HepG2 (cell line): ENCODE measurements around the gene CD1D. TPM values are rescaled to one million over a fixed set of nuclear protein-coding genes. Genes with fewer than 3 reads are reported as not detected.

Source experiments
- ATAC-seq: fragments of 200-7000 bp; cut with Tn5 transposase; 3 replicates; pipeline ENCODE4 v1.9.1; 2020; ENCODE audit warnings: mild to moderate bottlenecking, moderate library complexity
- BruUV-seq: library from RNA; stranded (reverse); fragments of 400-500 nt; replicated peaks from 2 replicates; lab custom pipeline; 2021; lab: Mats Ljungman, UMichigan
- CTCF ChIA-PET: fragments of 300-600 bp; formaldehyde crosslinking; extraction: SDS; loops from one replicate; lab custom pipeline; 2021; ENCODE audit warnings: low total read pairs, inconsistent platforms, low intra/inter-chr PET ratio; lab: Yijun Ruan, JAX
- POLR2A ChIA-PET: fragments of 350-600 bp; sonication (Branson Sonifier 250); formaldehyde crosslinking; loops from one replicate; lab custom pipeline; 2020; ENCODE audit warnings: antibody characterized with exemption, inconsistent platforms; lab: Yijun Ruan, JAX
- DNase-seq: peaks from one replicate; pipeline ENCODE4 v3.0.0-alpha.2; 2015; ENCODE audit warnings: low spot score
- FAIRE-seq: peaks from 3 replicates; lab custom pipeline; 2011; peaks lifted over from hg19 to GRCh38; lab: Jason Lieb, UNC
- H2AFZ ChIP-seq: one replicate; pipeline ENCODE4 v1.6.1; 2011; ENCODE audit warnings: low read length, inconsistent platforms
- H3K27ac ChIP-seq: fragments of 300-600 bp; 3 replicates; pipeline ENCODE4 v1.8.0; 2011; ENCODE audit warnings: mixed run types, mild to moderate bottlenecking, mixed read lengths, low read length, inconsistent platforms; ENCODE audit not compliant: insufficient read depth; ENCODE audit errors: extremely low read length
- H3K27me3 ChIP-seq, 2 experiments: fragments of 200-600 bp in 1 of 2; 2 replicates in 1 of 2; 3 replicates in 1 of 2; pipeline versions ENCODE4 v1.6.0 to v1.8.0; 2011; ENCODE audit warnings: low read length in 2 of 2, mild to moderate bottlenecking in 2 of 2, moderate library complexity in 2 of 2, inconsistent platforms in 1 of 2; ENCODE audit not compliant: insufficient read depth in 2 of 2, control insufficient read depth in 1 of 2
- H3K36me3 ChIP-seq, 2 experiments: fragments of 200-600 bp in 1 of 2; replicated peaks in 1 of 2; 2 replicates in 1 of 2; 3 replicates in 1 of 2; pipeline versions ENCODE4 v1.5.1 to v1.8.0; 2011; ENCODE audit warnings: low read length in 2 of 2, inconsistent platforms in 1 of 2; ENCODE audit not compliant: insufficient read depth in 2 of 2, control insufficient read depth in 1 of 2
- H3K4me1 ChIP-seq: 2 replicates; pipeline ENCODE4 v1.5.1; 2012; ENCODE audit warnings: low read length, inconsistent platforms; ENCODE audit not compliant: insufficient read depth
- H3K4me2 ChIP-seq: 2 replicates; pipeline ENCODE4 v1.6.0; 2011; ENCODE audit warnings: low read depth, low read length, inconsistent platforms
- H3K4me3 ChIP-seq, 3 experiments: fragments of 200-600 bp in 1 of 3; sonication (generic), shearing (Covaris generic) in 1 of 3; replicated peaks in 1 of 3; 2 replicates each; pipeline ENCODE4 v1.5.1; 2011 to 2016; ENCODE audit warnings: low read length in 3 of 3, inconsistent platforms in 2 of 3, low read depth in 2 of 3, mild to moderate bottlenecking in 2 of 3, control low read depth in 1 of 3, mixed read lengths in 1 of 3; ENCODE audit not compliant: insufficient read depth in 1 of 3
- H3K79me2 ChIP-seq: one replicate; pipeline ENCODE4 v1.6.1; 2011; ENCODE audit warnings: low read length, inconsistent platforms; ENCODE audit not compliant: insufficient read depth
- H3K9ac ChIP-seq: 2 replicates; pipeline ENCODE4 v1.6.0; 2011; ENCODE audit warnings: mild to moderate bottlenecking, low read depth, low read length, inconsistent platforms; ENCODE audit not compliant: insufficient read depth
- H3K9me3 ChIP-seq: 2 replicates; pipeline ENCODE4 v1.5.1; 2012; ENCODE audit warnings: mild to moderate bottlenecking, low read length
- H4K20me1 ChIP-seq: 2 replicates; pipeline ENCODE4 v1.6.0; 2011; ENCODE audit warnings: inconsistent platforms, mild to moderate bottlenecking, low read length, moderate library complexity; ENCODE audit not compliant: insufficient read depth
- ARID3A ChIP-seq: IDR thresholded peaks from 2 replicates; pipeline ENCODE4 v1.6.1; 2012; ENCODE audit warnings: low read depth, low read length, improper control_type of control experiment
- CREBL2 ChIP-seq: sonication (generic); formaldehyde crosslinking; IDR thresholded peaks from 2 replicates; pipeline ENCODE4 v1.8.1; 2023; ENCODE audit warnings: missing genetic modification reagents, mild to moderate bottlenecking, borderline replicate concordance
- EED ChIP-seq: sonication (generic); formaldehyde crosslinking; IDR thresholded peaks from 2 replicates; pipeline ENCODE4 v1.5.0; 2020; ENCODE audit warnings: mild to moderate bottlenecking, missing genetic modification reagents
- ETV6 ChIP-seq: sonication (generic); formaldehyde crosslinking; conservative IDR thresholded peaks from 2 replicates; pipeline ENCODE4 v1.4.0; 2020; ENCODE audit warnings: missing genetic modification reagents
- HES4 ChIP-seq: sonication (generic); formaldehyde crosslinking; IDR thresholded peaks from 2 replicates; pipeline ENCODE4 v1.9.0; 2021; ENCODE audit warnings: mild to moderate bottlenecking, missing genetic modification reagents, borderline replicate concordance
- NCOA1 ChIP-seq: sonication (generic); formaldehyde crosslinking; IDR thresholded peaks from 2 replicates; pipeline ENCODE4 v1.9.0; 2021; ENCODE audit warnings: missing genetic modification reagents
- SP1 ChIP-seq, 2 experiments: fragments of 450-650 bp in 1 of 2; sonication (generic) in 1 of 2; formaldehyde crosslinking in 1 of 2; IDR thresholded peaks; 2 replicates each; pipeline versions ENCODE4 v1.4.0 to v1.6.1; 2016 to 2020; ENCODE audit warnings: missing genetic modification reagents in 1 of 2
- SRF ChIP-seq: IDR thresholded peaks from 2 replicates; pipeline ENCODE4 v1.6.1; 2011; ENCODE audit warnings: mild to moderate bottlenecking, low read depth, low read length, moderate library complexity
- YY1 ChIP-seq: IDR thresholded peaks from 2 replicates; pipeline ENCODE4 v1.6.1; 2011; ENCODE audit warnings: low read length, low read depth, moderate library complexity, mild to moderate bottlenecking; ENCODE audit not compliant: insufficient read depth, insufficient replicate concordance
- ZBTB38 ChIP-seq: sonication (generic); formaldehyde crosslinking; IDR thresholded peaks from 2 replicates; pipeline ENCODE4 v1.5.1; 2020; ENCODE audit warnings: mild to moderate bottlenecking, missing genetic modification reagents
- ZBTB43 ChIP-seq: sonication (generic); formaldehyde crosslinking; conservative IDR thresholded peaks from 2 replicates; pipeline ENCODE4 v1.4.0; 2020; ENCODE audit warnings: missing genetic modification reagents
- ZMYM4 ChIP-seq: sonication (generic); formaldehyde crosslinking; IDR thresholded peaks from 2 replicates; pipeline ENCODE4 v1.8.1; 2023; ENCODE audit warnings: mild to moderate bottlenecking, missing genetic modification reagents
- ZNF432 ChIP-seq: sonication (generic); formaldehyde crosslinking; IDR thresholded peaks from 2 replicates; pipeline ENCODE4 v1.5.0; 2020; ENCODE audit warnings: missing genetic modification reagents, mild to moderate bottlenecking, borderline replicate concordance
- ZNF570 ChIP-seq: sonication (generic); formaldehyde crosslinking; IDR thresholded peaks from 2 replicates; pipeline ENCODE4 v1.4.0; 2020; ENCODE audit warnings: mild to moderate bottlenecking, missing genetic modification reagents, borderline replicate concordance
- WGBS: methylation state at CpG from one replicate; pipeline ENCODE4 v1.1.6; 2017; ENCODE audit warnings: low lambda C conversion rate; 5-methylcytosine and 5-hydroxymethylcytosine counted together
- in situ Hi-C: cut with HindIII; loops from 2 replicates; pipeline ENCODE4 v1.10.0; 2017; ENCODE audit warnings: low pct_unique_long_range_greater_than_20kb; ENCODE audit not compliant: extremely low pct_ligation_motif_present
- intact Hi-C: fragments of 100-400 bp; cut with micrococcal nuclease; formaldehyde crosslinking; loops from one replicate; pipeline ENCODE4 v1.10.0; 2022; ENCODE audit not compliant: unreplicated experiment
- polyA plus RNA-seq, 8 experiments: library from polyadenylated mRNA; depleted of rRNA in 3 of 8; stranded (reverse) in 7 of 8; unstranded in 1 of 8; fragments of >200 nt; fragmentation: Illumina TruSeq in 4 of 8; extraction: Trizol in 4 of 8; gene quantifications; 2 replicates each; pipeline versions ENCODE4 v1.2.1 to v1.2.3, GENCODE V29; 2011 to 2016; ENCODE audit warnings: low read depth in 4 of 8, missing spikeins in 1 of 8, mixed read lengths in 1 of 8; ENCODE audit not compliant: insufficient read depth in 1 of 8
- total RNA-seq, 5 experiments: library from RNA; depleted of rRNA; stranded (reverse); fragments of >200 nt; fragmentation: Illumina TruSeq; extraction: Trizol; gene quantifications; 2 replicates each; pipeline ENCODE4 v1.2.3, GENCODE V29; 2016; ENCODE audit warnings: low read depth in 1 of 5
- TF ChIP-seq, protein P1 (sequence below): sonication (generic); formaldehyde crosslinking; IDR thresholded peaks from 2 replicates; pipeline ENCODE4 v1.5.1; 2020; ENCODE audit warnings: missing genetic modification reagents, mild to moderate bottlenecking, borderline replicate concordance
- TF ChIP-seq, protein P2 (sequence below): sonication (generic); formaldehyde crosslinking; IDR thresholded peaks from 2 replicates; pipeline ENCODE4 v1.5.1; 2020; ENCODE audit warnings: missing genetic modification reagents, mild to moderate bottlenecking, borderline replicate concordance
- TF ChIP-seq, protein P3 (sequence below): IDR thresholded peaks from 2 replicates; pipeline ENCODE4 v1.6.1; 2016; ENCODE audit warnings: missing genetic modification reagents, missing compliant biosample characterization

CD1D gene
- total and polyA plus RNA-seq, 2 of the 13 experiments (the other 11 are each of a cell fraction or from before 2014, with no cell fraction given) = not detected

DNA sequence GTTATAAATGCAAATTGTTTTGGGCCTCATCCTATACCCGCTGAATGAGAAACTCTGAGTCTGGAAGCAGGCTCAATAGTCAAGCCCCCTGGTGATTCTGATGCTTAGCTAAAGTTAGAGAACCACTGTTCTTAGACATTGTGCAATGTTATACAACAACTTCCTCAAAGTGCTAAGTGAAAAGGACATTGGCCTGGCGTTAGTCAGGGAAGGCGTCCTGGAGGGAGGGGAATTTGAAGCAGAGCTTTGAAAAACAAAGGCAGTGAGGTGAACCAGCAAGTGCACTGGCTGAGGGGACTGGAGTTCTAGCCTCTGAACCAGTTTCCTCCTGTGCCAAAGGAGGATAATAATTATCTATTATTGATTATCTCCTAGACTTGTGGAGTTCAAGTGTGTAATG, 5.1 kb downstream of the CD1D start:
- no peak overlapping the region for H3K4me3 ChIP-seq
- POLR2A ChIA-PET = no interaction called here
- no peak for FAIRE-seq
- H4K20me1 ChIP-seq = no peaks in the 10 kb centered on the region; the same call in 1 of the 2 replicates
- no peaks in the 10 kb centered on the region for H3K36me3 ChIP-seq
- in situ Hi-C loops (loop anchor here (25.0 kb wide), 1 partner anchor 827 kb away; the partner anchor contains the start of gene IFI16), intact Hi-C loops (no loop called here)
- H3K9ac ChIP-seq = no peak overlapping the region
- H3K27ac ChIP-seq = no peak overlapping the region
- CTCF ChIA-PET = no interaction called here
- no peak overlapping the region for H2AFZ ChIP-seq
- H3K27me3 ChIP-seq = peaks cover 3 to 14% of the 10 kb centered on the region in 2 experiments
- no peaks in the 10 kb centered on the region for H3K4me1 ChIP-seq
- no peak for ATAC-seq
- DNase-seq = no peak
- WGBS = 3% methylated on average over 3 of the region's 3 CpGs
- H3K9me3 ChIP-seq = no peaks in the 10 kb centered on the region
- no peak overlapping the region for H3K4me2 ChIP-seq
- no peak for TF ChIP-seq ETV6 (CRISPR knock-in tag)
- TF ChIP-seq ZNF570 (CRISPR knock-in tag) = no peak
- no peak for TF ChIP-seq NCOA1 (CRISPR knock-in tag)
- no peak for TF ChIP-seq SRF
- no peak for TF ChIP-seq ZBTB43 (CRISPR knock-in tag)
- TF ChIP-seq, protein P1, sequence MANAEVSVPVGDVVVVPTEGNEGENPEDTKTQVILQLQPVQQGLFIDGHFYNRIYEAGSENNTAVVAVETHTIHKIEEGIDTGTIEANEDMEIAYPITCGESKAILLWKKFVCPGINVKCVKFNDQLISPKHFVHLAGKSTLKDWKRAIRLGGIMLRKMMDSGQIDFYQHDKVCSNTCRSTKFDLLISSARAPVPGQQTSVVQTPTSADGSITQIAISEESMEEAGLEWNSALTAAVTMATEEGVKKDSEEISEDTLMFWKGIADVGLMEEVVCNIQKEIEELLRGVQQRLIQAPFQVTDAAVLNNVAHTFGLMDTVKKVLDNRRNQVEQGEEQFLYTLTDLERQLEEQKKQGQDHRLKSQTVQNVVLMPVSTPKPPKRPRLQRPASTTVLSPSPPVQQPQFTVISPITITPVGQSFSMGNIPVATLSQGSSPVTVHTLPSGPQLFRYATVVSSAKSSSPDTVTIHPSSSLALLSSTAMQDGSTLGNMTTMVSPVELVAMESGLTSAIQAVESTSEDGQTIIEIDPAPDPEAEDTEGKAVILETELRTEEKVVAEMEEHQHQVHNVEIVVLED = no peak
- no peak for TF ChIP-seq ZBTB38
- no peak for TF ChIP-seq YY1
- TF ChIP-seq, protein P2, sequence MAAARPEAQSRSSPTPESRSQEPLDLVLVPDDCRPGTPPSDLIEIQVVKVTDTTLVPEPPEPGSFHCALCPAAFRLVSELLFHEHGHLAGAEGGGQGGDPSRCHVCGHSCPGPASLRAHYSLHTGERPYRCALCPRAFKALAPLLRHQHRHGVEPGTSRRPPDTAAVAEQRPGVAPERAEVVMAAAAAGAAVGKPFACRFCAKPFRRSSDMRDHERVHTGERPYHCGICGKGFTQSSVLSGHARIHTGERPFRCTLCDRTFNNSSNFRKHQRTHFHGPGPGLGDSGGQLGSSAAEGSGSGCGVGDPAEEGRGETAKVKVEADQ (CRISPR knock-in tag) = no peak
- no peak for TF ChIP-seq ZMYM4 (CRISPR knock-in tag)
- TF ChIP-seq, protein P3, sequence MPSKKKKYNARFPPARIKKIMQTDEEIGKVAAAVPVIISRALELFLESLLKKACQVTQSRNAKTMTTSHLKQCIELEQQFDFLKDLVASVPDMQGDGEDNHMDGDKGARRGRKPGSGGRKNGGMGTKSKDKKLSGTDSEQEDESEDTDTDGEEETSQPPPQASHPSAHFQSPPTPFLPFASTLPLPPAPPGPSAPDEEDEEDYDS = no peak
- no peak for TF ChIP-seq CREBL2 (CRISPR knock-in tag)
- no peak for TF ChIP-seq EED (CRISPR knock-in tag)
- no peak for TF ChIP-seq ARID3A
- TF ChIP-seq SP1 (IDR thresholded peaks at IDR 0.05) = no peak
- no peak for TF ChIP-seq SP1 (CRISPR knock-in tag; IDR thresholded peaks at IDR 0.05)
- no peak for TF ChIP-seq HES4 (CRISPR knock-in tag)
- TF ChIP-seq ZNF432 = no peak
- H3K79me2 ChIP-seq = no peaks in the 10 kb centered on the region
- BruUV-seq = no TSS peak
